IgD-negative memory B cell (primary cell): Measurements from ENCODE around the gene PTPRM. TPM values are rescaled to one million over a fixed set of nuclear protein-coding genes. Genes with fewer than 3 reads are reported as not detected.

Experiments used
- H3K27ac Mint-ChIP-seq, 3 donors: one replicate each; pipeline ENCODE4 v1.8.0; 2020 to 2022; ENCODE audit warnings: mild to moderate bottlenecking in 3 of 3, mixed read lengths in 3 of 3, moderate library complexity in 1 of 3
- H3K27me3 Mint-ChIP-seq: one replicate; pipeline ENCODE4 v1.8.0; 2021; ENCODE audit warnings: mixed read lengths
- H3K36me3 Mint-ChIP-seq: one replicate; pipeline ENCODE4 v1.8.0; 2020; ENCODE audit warnings: mild to moderate bottlenecking, mixed read lengths
- H3K4me1 Mint-ChIP-seq, 3 donors: one replicate each; pipeline ENCODE4 v1.8.0; 2020 to 2022; ENCODE audit warnings: mixed read lengths in 3 of 3, mild to moderate bottlenecking in 1 of 3
- H3K4me3 Mint-ChIP-seq, 4 donors: one replicate each; pipeline ENCODE4 v1.8.0; 2020 to 2022; ENCODE audit warnings: mild to moderate bottlenecking in 4 of 4, mixed read lengths in 4 of 4, moderate library complexity in 3 of 4
- H3K9me3 Mint-ChIP-seq, 3 donors: one replicate each; pipeline ENCODE4 v1.8.0; 2020 to 2021; ENCODE audit warnings: mixed read lengths in 3 of 3, mild to moderate bottlenecking in 1 of 3
- polyA plus RNA-seq: library from polyadenylated mRNA; unstranded; fragments of 300-500 nt; fragmentation: Illumina TruSeq; gene quantifications from one replicate; pipeline ENCODE4 v1.2.3, GENCODE V29; 2021

PTPRM gene
- polyA plus RNA-seq, 1 donor from 2014 or later, result 0.61 TPM

GRCh38 chr18:7741640-7742039, 174.5 kb downstream of the PTPRM start:
- H3K27ac Mint-ChIP-seq, result no peak overlapping the region
- no peaks in the 10 kb centered on the region for H3K4me1 Mint-ChIP-seq
- peaks cover 7 to 15% (median 8%) of the 10 kb centered on the region in 3 donors for H3K9me3 Mint-ChIP-seq
- H3K4me3 Mint-ChIP-seq, result no peak overlapping the region
- no peaks in the 10 kb centered on the region for H3K36me3 Mint-ChIP-seq
- H3K27me3 Mint-ChIP-seq, result no peaks in the 10 kb centered on the region

- Mint-ChIP-seq H3K9me3 (peaks cover 7 to 21% (median 11%) of the 10 kb centered on the region in 3 donors), H3K27me3 (no peaks in the 10 kb centered on the region), H3K4me3 (no peak overlapping the region), H3K27ac (no peak overlapping the region), H3K36me3 (no peaks in the 10 kb centered on the region), H3K4me1 (no peaks in the 10 kb centered on the region)
Measured at GRCh38 chr18:7742224-7742623, 175.1 kb downstream of the PTPRM start.

- H3K27me3 Mint-ChIP-seq, result no peaks in the 10 kb centered on the region
- no peaks in the 10 kb centered on the region for H3K36me3 Mint-ChIP-seq
- no peaks in the 10 kb centered on the region for H3K4me1 Mint-ChIP-seq
- H3K27ac Mint-ChIP-seq, result no peak overlapping the region
- no peak overlapping the region for H3K4me3 Mint-ChIP-seq
- peaks cover 9 to 18% (median 11%) of the 10 kb centered on the region in 3 donors for H3K9me3 Mint-ChIP-seq
Measured at GRCh38 chr18:7743256-7743655, 176.1 kb downstream of the PTPRM start.

- Mint-ChIP-seq H3K36me3 (no peaks in the 10 kb centered on the region), H3K4me1 (no peaks in the 10 kb centered on the region), H3K27me3 (no peaks in the 10 kb centered on the region), H3K9me3 (peaks cover 8 to 18% (median 16%) of the 10 kb centered on the region in 3 donors), H3K27ac (no peak overlapping the region), H3K4me3 (no peak overlapping the region)
Measured at GRCh38 chr18:7746106-7746505, 179.0 kb downstream of the PTPRM start.

GRCh38 chr18:7748251-7749007, 181.3 kb downstream of the PTPRM start:
- no peaks in the 10 kb centered on the region for H3K36me3 Mint-ChIP-seq
- no peaks in the 10 kb centered on the region for H3K27me3 Mint-ChIP-seq
- H3K27ac Mint-ChIP-seq, result no peak overlapping the region
- no peak overlapping the region for H3K4me3 Mint-ChIP-seq
- H3K9me3 Mint-ChIP-seq, result peaks cover 10 to 18% (median 16%) of the 10 kb centered on the region in 3 donors
- H3K4me1 Mint-ChIP-seq, result no peaks in the 10 kb centered on the region

GRCh38 chr18:7749008-7749405, 181.9 kb downstream of the PTPRM start:
- Mint-ChIP-seq H3K9me3 (peaks cover 10 to 18% (median 16%) of the 10 kb centered on the region in 3 donors), H3K4me1 (no peaks in the 10 kb centered on the region), H3K4me3 (no peak overlapping the region), H3K27ac (no peak overlapping the region), H3K27me3 (no peaks in the 10 kb centered on the region), H3K36me3 (no peaks in the 10 kb centered on the region)

- no peak overlapping the region for H3K4me3 Mint-ChIP-seq
- no peak overlapping the region for H3K27ac Mint-ChIP-seq
- peaks cover 10 to 18% (median 17%) of the 10 kb centered on the region in 3 donors for H3K9me3 Mint-ChIP-seq
- no peaks in the 10 kb centered on the region for H3K4me1 Mint-ChIP-seq
- no peaks in the 10 kb centered on the region for H3K36me3 Mint-ChIP-seq
- no peaks in the 10 kb centered on the region for H3K27me3 Mint-ChIP-seq
Measured at GRCh38 chr18:7749510-7749981, 182.4 kb downstream of the PTPRM start.

GRCh38 chr18:7750095-7750663, 183.1 kb downstream of the PTPRM start:
- Mint-ChIP-seq H3K9me3 (peaks cover 10 to 17% (median 14%) of the 10 kb centered on the region in 3 donors), H3K27ac (no peak overlapping the region), H3K27me3 (no peaks in the 10 kb centered on the region), H3K4me1 (no peaks in the 10 kb centered on the region), H3K36me3 (no peaks in the 10 kb centered on the region), H3K4me3 (no peak overlapping the region)

GRCh38 chr18:7750966-7751365, 183.8 kb downstream of the PTPRM start:
- Mint-ChIP-seq H3K4me3 (no peak overlapping the region), H3K4me1 (no peaks in the 10 kb centered on the region), H3K27ac (no peak overlapping the region), H3K9me3 (peaks cover 6 to 12% (median 7%) of the 10 kb centered on the region in 3 donors), H3K36me3 (no peaks in the 10 kb centered on the region), H3K27me3 (no peaks in the 10 kb centered on the region)

- no peak overlapping the region for H3K4me3 Mint-ChIP-seq
- no peak overlapping the region for H3K27ac Mint-ChIP-seq
- peaks cover 0 to 8% (median 3%) of the 10 kb centered on the region in 3 donors for H3K9me3 Mint-ChIP-seq
- no peaks in the 10 kb centered on the region for H3K27me3 Mint-ChIP-seq
- no peaks in the 10 kb centered on the region for H3K36me3 Mint-ChIP-seq
- H3K4me1 Mint-ChIP-seq, result no peaks in the 10 kb centered on the region
Measured at GRCh38 chr18:7754258-7754657, 187.1 kb downstream of the PTPRM start.

- no peaks in the 10 kb centered on the region for H3K4me1 Mint-ChIP-seq
- H3K36me3 Mint-ChIP-seq, result no peaks in the 10 kb centered on the region
- no peak overlapping the region for H3K4me3 Mint-ChIP-seq
- no peak overlapping the region for H3K27ac Mint-ChIP-seq
- H3K9me3 Mint-ChIP-seq, result peaks cover 0 to 8% (median 3%) of the 10 kb centered on the region in 3 donors
- no peaks in the 10 kb centered on the region for H3K27me3 Mint-ChIP-seq
Measured at GRCh38 chr18:7754725-7755181, 187.6 kb downstream of the PTPRM start.

GRCh38 chr18:7755753-7756475, 188.8 kb downstream of the PTPRM start:
- Mint-ChIP-seq H3K4me3 (no peak overlapping the region), H3K36me3 (no peaks in the 10 kb centered on the region), H3K27me3 (no peaks in the 10 kb centered on the region), H3K4me1 (no peaks in the 10 kb centered on the region), H3K27ac (no peak overlapping the region), H3K9me3 (peaks cover 0 to 5% (median 3%) of the 10 kb centered on the region in 3 donors)

GRCh38 chr18:7757175-7757574, 190.1 kb downstream of the PTPRM start:
- H3K27ac Mint-ChIP-seq, result no peak overlapping the region
- H3K36me3 Mint-ChIP-seq, result no peaks in the 10 kb centered on the region
- H3K4me3 Mint-ChIP-seq, result no peak overlapping the region
- peaks cover 0 to 3% (median 2%) of the 10 kb centered on the region in 3 donors for H3K9me3 Mint-ChIP-seq
- H3K27me3 Mint-ChIP-seq, result no peaks in the 10 kb centered on the region
- no peaks in the 10 kb centered on the region for H3K4me1 Mint-ChIP-seq

GRCh38 chr18:7758764-7759163, 191.6 kb downstream of the PTPRM start:
- no peaks in the 10 kb centered on the region for H3K36me3 Mint-ChIP-seq
- no peaks in the 10 kb centered on the region for H3K27me3 Mint-ChIP-seq
- H3K4me1 Mint-ChIP-seq, result no peaks in the 10 kb centered on the region
- H3K27ac Mint-ChIP-seq, result no peak overlapping the region
- H3K9me3 Mint-ChIP-seq, result peaks cover 0 to 4% (median 3%) of the 10 kb centered on the region in 3 donors
- no peak overlapping the region for H3K4me3 Mint-ChIP-seq
